Astrocyte (in vitro differentiated cells and primary cell): ENCODE results near the gene FOXL1. TPM values are rescaled to one million over a fixed set of nuclear protein-coding genes. Genes with fewer than 3 reads are reported as not detected.

Source experiments
- DNase-seq: peaks from one replicate; pipeline ENCODE4 v3.0.0-alpha.2; 2010; ENCODE audit warnings: low read depth
- FAIRE-seq: peaks from 2 replicates; lab custom pipeline; 2011; peaks lifted over from hg19 to GRCh38; lab: Jason Lieb, UNC
- H2AFZ ChIP-seq: 2 replicates; pipeline ENCODE4 v1.6.0; 2012; ENCODE audit warnings: low read depth, low read length, inconsistent platforms
- H3K27ac ChIP-seq: 2 replicates; pipeline ENCODE4 v1.5.1; 2011; ENCODE audit warnings: low read depth, low read length, inconsistent platforms
- H3K27me3 ChIP-seq: 2 replicates; pipeline ENCODE4 v1.6.0; 2011; ENCODE audit warnings: low read length, inconsistent platforms; ENCODE audit not compliant: insufficient read depth
- H3K36me3 ChIP-seq: 2 replicates; pipeline ENCODE4 v1.5.1; 2011; ENCODE audit warnings: low read length, inconsistent platforms; ENCODE audit not compliant: insufficient read depth
- H3K4me1 ChIP-seq: 2 replicates; pipeline ENCODE4 v1.5.1; 2011; ENCODE audit warnings: low read length, inconsistent platforms; ENCODE audit not compliant: insufficient read depth
- H3K4me2 ChIP-seq: 2 replicates; pipeline ENCODE4 v1.6.0; 2012; ENCODE audit warnings: low read length, inconsistent platforms
- H3K4me3 ChIP-seq: 2 replicates; pipeline ENCODE4 v1.5.1; 2011; ENCODE audit warnings: low read depth, mild to moderate bottlenecking, low read length, inconsistent platforms; ENCODE audit not compliant: insufficient read depth
- H3K79me2 ChIP-seq: 2 replicates; pipeline ENCODE4 v1.6.0; 2012; ENCODE audit warnings: mild to moderate bottlenecking, low read length, inconsistent platforms; ENCODE audit not compliant: insufficient read depth
- H3K9ac ChIP-seq: 2 replicates; pipeline ENCODE4 v1.6.0; 2012; ENCODE audit warnings: mild to moderate bottlenecking, low read length, inconsistent platforms
- H3K9me3 ChIP-seq: 2 replicates; pipeline ENCODE4 v1.5.1; 2012; ENCODE audit warnings: low read depth, mild to moderate bottlenecking, low read length, inconsistent platforms; ENCODE audit not compliant: insufficient read depth
- H4K20me1 ChIP-seq: 2 replicates; pipeline ENCODE4 v1.6.0; 2012; ENCODE audit warnings: low read length, inconsistent platforms; ENCODE audit not compliant: insufficient read depth
- H3K27ac Mint-ChIP-seq: one replicate; pipeline ENCODE4 v1.8.0; 2021; ENCODE audit warnings: mild to moderate bottlenecking, mixed read lengths; ENCODE audit not compliant: unreplicated experiment
- H3K27me3 Mint-ChIP-seq: one replicate; pipeline ENCODE4 v1.8.0; 2021; ENCODE audit warnings: low read depth, mixed read lengths; ENCODE audit not compliant: unreplicated experiment
- H3K36me3 Mint-ChIP-seq: one replicate; pipeline ENCODE4 v1.8.0; 2021; ENCODE audit warnings: low read depth, mixed read lengths; ENCODE audit not compliant: unreplicated experiment
- H3K4me1 Mint-ChIP-seq: one replicate; pipeline ENCODE4 v1.8.0; 2021; ENCODE audit warnings: low read depth, mixed read lengths; ENCODE audit not compliant: unreplicated experiment
- H3K4me3 Mint-ChIP-seq: one replicate; pipeline ENCODE4 v1.8.0; 2021; ENCODE audit warnings: mild to moderate bottlenecking, moderate library complexity, mixed read lengths; ENCODE audit not compliant: unreplicated experiment
- H3K9me3 Mint-ChIP-seq: one replicate; pipeline ENCODE4 v1.8.0; 2021; ENCODE audit warnings: mild to moderate bottlenecking, mixed read lengths; ENCODE audit not compliant: unreplicated experiment
- EZH2 ChIP-seq: IDR thresholded peaks from 2 replicates; pipeline ENCODE4 v1.6.1; 2012; ENCODE audit warnings: mild to moderate bottlenecking, low read length, inconsistent platforms; ENCODE audit not compliant: insufficient read depth
- total RNA-seq: library from RNA; stranded (reverse); gene quantifications from 2 replicates; pipeline ENCODE4 v1.2.1, GENCODE V29; 2021
- TF ChIP-seq, protein P1 (sequence below): IDR thresholded peaks from 2 replicates; pipeline ENCODE4 v1.5.1; 2011; ENCODE audit warnings: low read depth, mild to moderate bottlenecking, inconsistent platforms, low read length, moderate library complexity; ENCODE audit not compliant: insufficient read depth

FOXL1 gene
- total RNA-seq, 1 donor from 2014 or later: 6.1 TPM

DNA sequence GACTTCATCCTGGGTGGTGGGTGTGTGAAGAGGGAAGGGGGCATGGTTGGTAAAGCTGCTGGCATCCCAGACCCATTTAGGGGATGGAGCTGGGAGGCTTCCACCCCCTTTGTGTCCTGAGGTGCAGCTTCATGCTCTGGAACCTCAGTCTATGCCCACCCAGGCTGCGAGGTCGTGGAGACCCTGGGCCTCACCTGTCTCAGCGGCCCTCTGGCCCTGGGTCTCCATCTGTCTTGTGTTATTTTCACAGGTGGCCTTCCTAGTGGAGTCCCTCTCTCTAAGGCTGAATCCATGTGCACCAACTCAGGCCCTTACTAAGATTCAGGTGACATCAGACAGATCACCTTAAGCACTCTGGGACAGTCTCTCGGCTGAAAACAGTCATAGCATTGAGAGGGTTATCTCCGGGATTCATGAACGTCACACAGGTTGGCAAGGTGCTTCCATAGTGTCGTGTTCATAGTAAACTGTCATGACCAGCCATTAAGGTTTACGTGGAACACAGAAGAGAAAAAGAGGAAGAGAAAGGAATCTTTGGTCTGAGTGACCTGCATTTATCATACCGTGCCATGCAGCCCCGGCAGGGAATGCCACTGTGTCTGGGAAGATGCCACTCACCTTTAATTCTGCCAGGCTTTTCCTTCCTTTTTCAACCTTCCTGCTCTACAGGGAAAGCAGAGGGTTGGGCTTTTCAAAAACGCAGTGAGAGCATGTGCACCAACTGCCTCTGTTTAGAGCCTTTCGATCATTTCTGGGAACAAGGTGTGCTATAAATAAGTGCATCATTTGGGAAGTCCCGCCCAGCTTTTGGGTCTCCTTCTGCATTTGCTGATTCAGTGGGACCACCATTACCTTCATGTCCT is 4.5 kb upstream of the FOXL1 start:
- Histone ChIP-seq H2AFZ (no peak overlapping the region), H3K9ac (peak overlapping the region; percentile 99), H3K4me3 (no peak overlapping the region), H3K4me2 (peak overlapping the region; percentile 86), H3K9me3 (no peaks in the 10 kb centered on the region), H3K4me1 (peaks cover 62% of the 10 kb centered on the region), H3K36me3 (peaks cover 12% of the 10 kb centered on the region), H3K27ac (peak overlapping the region; percentile 94), H3K27me3 (no peaks in the 10 kb centered on the region), H4K20me1 (peaks cover 59% of the 10 kb centered on the region), H3K79me2 (peaks cover 89% of the 10 kb centered on the region)
- FAIRE-seq (no peak), DNase-seq (no peak)
- Mint-ChIP-seq H3K36me3 (peaks cover 14% of the 10 kb centered on the region), H3K4me1 (peaks cover 46% of the 10 kb centered on the region), H3K27me3 (peaks cover 37% of the 10 kb centered on the region), H3K4me3 (no peak overlapping the region), H3K9me3 (peaks cover 3% of the 10 kb centered on the region), H3K27ac (peak overlapping the region; percentile 12)
- no peak for TF ChIP-seq EZH2
- TF ChIP-seq, protein P1, sequence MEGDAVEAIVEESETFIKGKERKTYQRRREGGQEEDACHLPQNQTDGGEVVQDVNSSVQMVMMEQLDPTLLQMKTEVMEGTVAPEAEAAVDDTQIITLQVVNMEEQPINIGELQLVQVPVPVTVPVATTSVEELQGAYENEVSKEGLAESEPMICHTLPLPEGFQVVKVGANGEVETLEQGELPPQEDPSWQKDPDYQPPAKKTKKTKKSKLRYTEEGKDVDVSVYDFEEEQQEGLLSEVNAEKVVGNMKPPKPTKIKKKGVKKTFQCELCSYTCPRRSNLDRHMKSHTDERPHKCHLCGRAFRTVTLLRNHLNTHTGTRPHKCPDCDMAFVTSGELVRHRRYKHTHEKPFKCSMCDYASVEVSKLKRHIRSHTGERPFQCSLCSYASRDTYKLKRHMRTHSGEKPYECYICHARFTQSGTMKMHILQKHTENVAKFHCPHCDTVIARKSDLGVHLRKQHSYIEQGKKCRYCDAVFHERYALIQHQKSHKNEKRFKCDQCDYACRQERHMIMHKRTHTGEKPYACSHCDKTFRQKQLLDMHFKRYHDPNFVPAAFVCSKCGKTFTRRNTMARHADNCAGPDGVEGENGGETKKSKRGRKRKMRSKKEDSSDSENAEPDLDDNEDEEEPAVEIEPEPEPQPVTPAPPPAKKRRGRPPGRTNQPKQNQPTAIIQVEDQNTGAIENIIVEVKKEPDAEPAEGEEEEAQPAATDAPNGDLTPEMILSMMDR: no peak

GRCh38 chr16:86574646-86575045 is 3.7 kb upstream of the FOXL1 start:
- peak overlapping the region; percentile 94 for H3K27ac ChIP-seq
- Mint-ChIP-seq H3K27me3 (peaks cover 35% of the 10 kb centered on the region), H3K4me3 (no peak overlapping the region), H3K36me3 (peaks cover 14% of the 10 kb centered on the region), H3K4me1 (peaks cover 48% of the 10 kb centered on the region), H3K9me3 (peaks cover 3% of the 10 kb centered on the region), H3K27ac (no peak overlapping the region)
- H3K9me3 ChIP-seq: no peaks in the 10 kb centered on the region
- H3K36me3 ChIP-seq: peaks cover 10% of the 10 kb centered on the region
- no peak overlapping the region for H2AFZ ChIP-seq
- H3K9ac ChIP-seq: peak overlapping the region; percentile 95
- no peaks in the 10 kb centered on the region for H3K27me3 ChIP-seq
- H3K4me1 ChIP-seq: peaks cover 66% of the 10 kb centered on the region
- H3K4me2 ChIP-seq: peak overlapping the region; percentile 90
- H4K20me1 ChIP-seq: peaks cover 51% of the 10 kb centered on the region
- peaks cover 89% of the 10 kb centered on the region for H3K79me2 ChIP-seq
- DNase-seq (no peak), FAIRE-seq (no peak)
- H3K4me3 ChIP-seq: no peak overlapping the region
- no peak for TF ChIP-seq EZH2
- TF ChIP-seq, protein P1: no peak
